ENCODE measurements around the gene ORM2. TPM values are rescaled to one million over a fixed set of nuclear protein-coding genes. Genes with fewer than 3 reads are reported as not detected.
A peak's percentile ranks its signal among the peaks of the same experiment; 100 is the strongest.

ORM2 gene
- total and polyA plus RNA-seq, 10 donors: 0.13 to 0.93 (median 0.38) TPM; not detected in 6

GRCh38 chr9:114289571-114290481 lies 39.8 kb upstream of the ORM2 start:
- Histone ChIP-seq H3K36me3 (no peaks in the 10 kb centered on the region), H3K4me3 (no peak overlapping the region), H3K4me1 (peaks cover 0 to 15% (median 4%) of the 10 kb centered on the region in 6 donors), H3K27me3 (replicated peaks in 1 of 7) (peaks cover 0 to 12% (median 0%) of the 10 kb centered on the region in 7 donors), H3K9me3 (peaks cover 0 to 8% (median 7%) of the 10 kb centered on the region in 8 donors), H3K27ac (no peak overlapping the region)
- DNase-seq: peak; percentile 62
- no peak for TF ChIP-seq POLR2A (IDR thresholded peaks at IDR 0.05)
- TF ChIP-seq CTCF (IDR thresholded peaks at IDR 0.05 in 8 of 11, conservative IDR thresholded peaks at IDR 0.05 in 3 of 11): no peak
- TF ChIP-seq POLR2AphosphoS5 (IDR thresholded peaks at IDR 0.05): no peak
- intact Hi-C loops (cut with DNase I; ENCODE audit: low total_unique reads): loop anchor here (10.0 kb wide), 1 partner anchor 205 kb away; no protein-coding TSS in a partner anchor
- 78 to 91% (median 80%) methylated on average over 11 to 13 of the region's 13 CpGs for WGBS, 5 donors

GRCh38 chr9:114290561-114290986 lies 39.1 kb upstream of the ORM2 start:
- 66 to 77% (median 68%) methylated on average over 7 of the region's 7 CpGs for WGBS, 5 donors
- Histone ChIP-seq H3K27ac (no peak overlapping the region), H3K9me3 (peaks cover 0 to 16% (median 15%) of the 10 kb centered on the region in 8 donors), H3K36me3 (no peaks in the 10 kb centered on the region), H3K4me3 (no peak overlapping the region), H3K27me3 (replicated peaks in 1 of 7) (peaks cover 0 to 12% (median 0%) of the 10 kb centered on the region in 7 donors), H3K4me1 (peaks cover 0 to 15% (median 4%) of the 10 kb centered on the region in 6 donors)
- TF ChIP-seq CTCF (IDR thresholded peaks at IDR 0.05 in 8 of 11, conservative IDR thresholded peaks at IDR 0.05 in 3 of 11): no peak
- TF ChIP-seq POLR2AphosphoS5 (IDR thresholded peaks at IDR 0.05): no peak
- TF ChIP-seq POLR2A (IDR thresholded peaks at IDR 0.05): no peak
- DNase-seq: peak; percentile 59
- intact Hi-C loops (cut with DNase I; ENCODE audit: low total_unique reads): loop anchor here (10.0 kb wide), 1 partner anchor 206 kb away; no protein-coding TSS in a partner anchor

- intact Hi-C loops (cut with DNase I; ENCODE audit: low total_unique reads): loop anchor here (10.0 kb wide), 1 partner anchor 206 kb away; no protein-coding TSS in a partner anchor
- 17 to 22% (median 20%) methylated on average over 11 to 12 of the region's 12 CpGs for WGBS, 5 donors
- no peak overlapping the region for H3K27ac ChIP-seq
- DNase-seq: peak; percentile 91
- H3K27me3 ChIP-seq (replicated peaks in 1 of 7): peaks cover 0 to 12% (median 0%) of the 10 kb centered on the region in 7 donors
- no peaks in the 10 kb centered on the region for H3K36me3 ChIP-seq
- TF ChIP-seq CTCF (IDR thresholded peaks at IDR 0.05 in 8 of 11, conservative IDR thresholded peaks at IDR 0.05 in 3 of 11): peak; percentile 78 to 96 (median 93)
- TF ChIP-seq POLR2AphosphoS5 (IDR thresholded peaks at IDR 0.05): no peak
- TF ChIP-seq POLR2A (IDR thresholded peaks at IDR 0.05): no peak
- H3K9me3 ChIP-seq: peaks cover 0 to 20% (median 20%) of the 10 kb centered on the region in 8 donors
- H3K4me3 ChIP-seq: no peak overlapping the region
- peaks cover 0 to 15% (median 4%) of the 10 kb centered on the region in 6 donors for H3K4me1 ChIP-seq
Observed at GRCh38 chr9:114291064-114291474, 38.6 kb upstream of the ORM2 start.
